ENCODE data around the gene WNT7A.

DNA sequence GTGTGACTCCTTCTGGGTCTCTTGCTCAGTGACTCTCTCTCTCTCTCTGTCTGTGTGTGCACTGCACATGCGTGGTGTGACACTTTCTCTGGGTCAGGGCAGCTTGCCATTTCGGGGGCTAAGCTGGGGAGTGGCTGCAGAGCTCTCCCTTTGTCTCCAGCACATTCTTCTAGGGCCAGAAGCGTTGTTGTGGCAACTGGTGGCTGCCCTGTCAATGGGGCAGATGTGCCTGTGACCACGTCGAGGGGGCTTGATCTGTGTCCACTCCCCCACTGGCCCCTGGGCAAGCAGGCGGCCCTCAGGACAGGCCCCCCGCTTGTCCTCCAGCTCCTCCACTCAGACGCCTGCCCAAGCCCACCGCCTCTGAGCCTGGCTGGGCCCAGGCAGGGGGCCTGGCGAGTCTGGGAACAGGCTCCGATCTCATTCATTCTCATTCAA lies 67.8 kb downstream of the WNT7A start:
- no peak for TF ChIP-seq POLR2A (IDR thresholded peaks at IDR 0.05)
- TF ChIP-seq, protein P1, sequence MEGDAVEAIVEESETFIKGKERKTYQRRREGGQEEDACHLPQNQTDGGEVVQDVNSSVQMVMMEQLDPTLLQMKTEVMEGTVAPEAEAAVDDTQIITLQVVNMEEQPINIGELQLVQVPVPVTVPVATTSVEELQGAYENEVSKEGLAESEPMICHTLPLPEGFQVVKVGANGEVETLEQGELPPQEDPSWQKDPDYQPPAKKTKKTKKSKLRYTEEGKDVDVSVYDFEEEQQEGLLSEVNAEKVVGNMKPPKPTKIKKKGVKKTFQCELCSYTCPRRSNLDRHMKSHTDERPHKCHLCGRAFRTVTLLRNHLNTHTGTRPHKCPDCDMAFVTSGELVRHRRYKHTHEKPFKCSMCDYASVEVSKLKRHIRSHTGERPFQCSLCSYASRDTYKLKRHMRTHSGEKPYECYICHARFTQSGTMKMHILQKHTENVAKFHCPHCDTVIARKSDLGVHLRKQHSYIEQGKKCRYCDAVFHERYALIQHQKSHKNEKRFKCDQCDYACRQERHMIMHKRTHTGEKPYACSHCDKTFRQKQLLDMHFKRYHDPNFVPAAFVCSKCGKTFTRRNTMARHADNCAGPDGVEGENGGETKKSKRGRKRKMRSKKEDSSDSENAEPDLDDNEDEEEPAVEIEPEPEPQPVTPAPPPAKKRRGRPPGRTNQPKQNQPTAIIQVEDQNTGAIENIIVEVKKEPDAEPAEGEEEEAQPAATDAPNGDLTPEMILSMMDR (IDR thresholded peaks at IDR 0.05) = no peak
